GM12891 (cell line): ENCODE data around the gene OSBPL1A.
A peak's percentile ranks its signal among the peaks of the same experiment; 100 is the strongest.
"Not testable (repeated sequence)": the region's sequence is repeated elsewhere in the genome, so short reads cannot be mapped to it uniquely, and the experiment has no call there.

Experiments
- DNase-seq: peaks from one replicate; pipeline ENCODE4 v3.0.0; 2011; ENCODE audit warnings: low spot score; ENCODE audit not compliant: insufficient read length
- FAIRE-seq: peaks from 2 replicates; lab custom pipeline; 2011; peaks lifted over from hg19 to GRCh38; lab: Jason Lieb, UNC
- PAX5 ChIP-seq: IDR thresholded peaks from 2 replicates; pipeline ENCODE4 v1.6.1; 2011; ENCODE audit warnings: low read length, moderate library complexity, mild to moderate bottlenecking; ENCODE audit not compliant: insufficient read depth, severe bottlenecking
- POLR2A ChIP-seq: IDR thresholded peaks from 2 replicates; pipeline ENCODE4 v1.6.1; 2011; ENCODE audit warnings: low read depth, low read length, control low read depth
- POLR2AphosphoS5 ChIP-seq: IDR thresholded peaks from 2 replicates; pipeline ENCODE4 v1.6.1; 2011; ENCODE audit warnings: low read depth, low read length, control low read depth
- POU2F2 ChIP-seq: IDR thresholded peaks from 2 replicates; pipeline ENCODE4 v1.6.1; 2011; ENCODE audit warnings: low read depth, mild to moderate bottlenecking, control low read depth, low read length, moderate library complexity
- SPI1 ChIP-seq: IDR thresholded peaks from 2 replicates; pipeline ENCODE4 v1.6.1; 2011; ENCODE audit warnings: low read depth, low read length, control low read depth
- TAF1 ChIP-seq: IDR thresholded peaks from 2 replicates; pipeline ENCODE4 v1.6.1; 2011; ENCODE audit warnings: low read depth, low read length, control low read depth

The OSBPL1A gene

DNA sequence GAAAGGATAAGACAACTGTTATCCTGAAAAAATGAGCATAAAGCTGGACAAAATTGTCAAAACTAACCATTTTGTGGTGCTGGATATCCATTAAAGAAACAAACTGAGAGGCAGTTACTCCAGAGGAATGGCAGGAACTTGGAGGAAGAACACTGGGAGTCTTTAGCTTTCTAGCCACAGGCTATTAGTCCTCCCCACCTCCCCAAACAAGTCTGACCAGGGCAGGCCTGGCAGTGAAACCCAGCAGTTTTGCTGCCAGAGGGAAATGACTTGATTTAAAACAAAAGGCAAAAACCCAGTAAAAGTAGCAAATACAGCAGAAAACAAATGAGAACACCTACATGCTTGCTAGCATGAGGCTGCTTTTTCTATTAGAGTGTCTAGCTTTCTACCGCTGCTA is 34.9 kb downstream of the OSBPL1A start:
- DNase-seq (no peak), FAIRE-seq (no peak)
- TF ChIP-seq POU2F2: no peak
- TF ChIP-seq PAX5: no peak
- TF ChIP-seq POLR2A: no peak
- no peak for TF ChIP-seq POLR2AphosphoS5
- TF ChIP-seq TAF1: no peak

DNA sequence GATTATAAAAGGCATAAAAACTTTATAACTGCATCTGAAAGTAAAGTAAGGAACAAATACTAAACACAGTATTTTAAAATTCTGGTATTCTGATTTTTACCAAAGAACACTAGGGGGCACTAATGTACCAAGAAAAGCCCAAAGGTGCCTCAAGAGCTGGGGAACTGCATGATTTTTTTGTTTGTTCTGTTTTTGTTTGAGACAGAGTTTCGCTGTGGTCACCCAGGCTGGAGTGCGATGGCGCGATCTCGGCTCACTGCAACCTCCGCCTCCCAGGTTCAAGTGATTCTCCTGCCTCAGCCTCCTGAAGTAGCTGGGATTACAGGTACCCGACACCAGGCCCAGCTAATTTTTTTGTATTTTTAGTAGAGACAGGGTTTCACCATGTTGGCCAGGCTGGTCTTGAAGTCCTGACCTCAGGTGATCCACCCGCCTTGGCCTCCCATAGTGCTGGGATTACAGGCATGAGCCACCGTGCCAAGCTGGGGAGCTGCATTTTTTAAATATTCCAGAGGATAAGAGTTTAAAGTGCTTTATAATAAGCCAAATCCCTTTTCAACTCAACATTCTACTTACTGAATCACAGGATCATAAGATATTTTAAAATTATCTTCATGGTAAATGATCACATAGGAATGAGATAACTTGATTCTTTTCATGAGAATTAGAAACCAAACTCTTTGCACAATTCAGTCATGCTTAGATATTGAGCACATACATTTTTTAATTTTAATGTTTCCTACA is 37.7 kb downstream of the OSBPL1A start:
- FAIRE-seq: not testable (repeated sequence)
- DNase-seq: peak; percentile 7

DNA sequence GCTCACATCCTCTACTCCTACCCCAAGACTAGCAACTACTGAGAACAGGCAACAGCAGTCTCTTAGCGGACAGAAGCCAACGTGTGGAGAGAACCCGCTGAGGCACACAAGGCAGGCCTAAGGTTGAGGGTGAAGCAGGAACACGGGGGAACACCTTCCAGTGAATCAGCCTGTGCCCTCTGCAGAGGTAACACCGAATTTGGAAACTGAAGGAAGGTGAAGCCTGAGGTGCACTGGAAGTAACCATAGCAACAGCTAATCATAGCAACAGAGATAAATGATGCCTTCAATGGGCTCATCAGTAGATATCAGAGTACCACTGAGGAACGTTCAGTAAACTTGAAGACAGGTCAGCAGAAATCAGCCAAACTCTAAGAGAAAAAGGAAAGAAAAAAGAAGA is 43.3 kb downstream of the OSBPL1A start:
- TF ChIP-seq TAF1 (no peak), PAX5 (no peak), POU2F2 (no peak), SPI1 (no peak)
- DNase-seq (no peak), FAIRE-seq (no peak)

DNA sequence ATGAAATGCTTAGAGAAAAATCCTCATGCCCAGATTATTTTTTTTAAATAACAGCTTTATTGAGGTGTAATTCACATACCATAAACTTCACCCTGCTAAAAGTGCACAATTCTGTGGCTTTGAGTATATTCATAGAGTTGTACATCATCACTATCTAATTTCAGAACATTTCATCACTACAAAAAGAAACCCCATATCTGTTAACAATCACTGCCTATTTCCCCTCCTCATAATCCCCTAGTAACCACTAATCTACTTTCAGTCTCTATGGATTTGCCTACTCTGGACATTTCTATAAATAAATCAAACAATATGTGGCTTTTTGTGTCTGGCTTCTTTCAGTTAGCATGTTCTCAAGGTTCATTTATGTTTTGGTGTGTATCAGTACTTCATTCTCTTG is 51.4 kb downstream of the OSBPL1A start:
- TF ChIP-seq SPI1 (no peak), TAF1 (no peak), POLR2A (no peak), POLR2AphosphoS5 (no peak), POU2F2 (no peak), PAX5 (no peak)
- FAIRE-seq: no peak

DNA sequence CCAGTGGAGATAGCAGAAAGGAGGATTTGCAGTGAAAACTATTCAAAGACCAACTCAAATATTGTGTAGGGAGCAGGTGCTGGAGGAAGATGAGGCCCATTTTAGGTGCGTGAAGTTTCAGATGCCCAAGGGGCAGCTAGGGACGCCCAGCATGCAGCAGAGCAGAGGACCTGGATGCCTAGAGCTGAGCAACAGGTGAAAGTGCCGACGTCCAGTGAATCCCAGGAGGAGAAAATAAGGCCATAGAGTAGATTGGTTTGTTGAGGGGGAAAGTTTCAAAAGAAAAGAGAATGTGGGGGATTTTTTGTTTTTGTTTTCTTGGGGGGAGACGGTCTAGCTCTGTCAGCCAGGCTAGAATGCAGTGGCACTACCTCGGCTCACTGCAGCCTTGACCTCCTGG is 53.1 kb downstream of the OSBPL1A start:
- FAIRE-seq: no peak

More for the DNA sequence above, 51.4 kb downstream of the OSBPL1A start:
- no peak for DNase-seq

DNA sequence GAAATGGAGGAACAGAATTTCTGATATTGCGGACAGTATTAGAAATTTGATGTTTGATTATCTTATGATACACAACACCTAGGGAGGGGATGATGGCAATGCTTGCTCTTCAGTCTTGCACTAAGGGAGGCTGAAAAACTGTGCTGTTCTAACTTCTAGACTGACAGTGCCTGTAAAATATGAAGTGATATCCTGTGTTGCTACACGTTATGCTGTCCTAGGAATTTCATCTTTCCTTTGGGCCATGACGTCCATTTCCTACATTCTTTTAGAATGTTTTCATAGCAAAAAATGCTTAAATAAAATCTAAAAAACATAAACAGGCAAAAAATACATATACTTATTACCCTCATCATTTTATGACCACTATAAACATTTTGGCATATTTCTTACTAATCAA is 55.3 kb downstream of the OSBPL1A start:
- TF ChIP-seq POU2F2 (no peak), POLR2A (no peak), PAX5 (no peak), POLR2AphosphoS5 (no peak)
- FAIRE-seq (no peak), DNase-seq (no peak)

More for the DNA sequence above, 53.1 kb downstream of the OSBPL1A start:
- no peak for DNase-seq
- no peak for TF ChIP-seq POLR2A
- TF ChIP-seq POLR2AphosphoS5: no peak
- no peak for TF ChIP-seq POU2F2
- no peak for TF ChIP-seq PAX5

DNA sequence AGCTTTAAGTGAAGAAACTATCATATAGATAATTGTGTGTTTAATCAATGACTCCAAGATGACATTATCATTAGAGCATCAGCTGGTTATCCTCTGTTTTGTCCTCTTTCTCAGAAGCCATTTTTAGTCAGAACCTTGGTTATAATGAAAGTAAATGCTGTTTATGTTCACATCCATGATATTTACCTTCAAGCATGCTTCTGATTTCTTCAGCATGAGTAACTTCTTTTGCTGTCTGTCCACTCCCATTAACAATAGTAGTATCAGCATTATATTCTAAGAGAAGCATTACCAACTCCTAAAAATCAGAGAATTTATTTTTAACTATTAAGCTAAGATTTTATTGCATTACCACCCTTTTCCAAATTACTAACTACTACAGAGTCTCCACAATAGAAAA is 56.3 kb downstream of the OSBPL1A start:
- TF ChIP-seq POLR2A (no peak), TAF1 (no peak), POLR2AphosphoS5 (no peak), POU2F2 (no peak), PAX5 (no peak), SPI1 (no peak)
- DNase-seq (no peak), FAIRE-seq (no peak)

DNA sequence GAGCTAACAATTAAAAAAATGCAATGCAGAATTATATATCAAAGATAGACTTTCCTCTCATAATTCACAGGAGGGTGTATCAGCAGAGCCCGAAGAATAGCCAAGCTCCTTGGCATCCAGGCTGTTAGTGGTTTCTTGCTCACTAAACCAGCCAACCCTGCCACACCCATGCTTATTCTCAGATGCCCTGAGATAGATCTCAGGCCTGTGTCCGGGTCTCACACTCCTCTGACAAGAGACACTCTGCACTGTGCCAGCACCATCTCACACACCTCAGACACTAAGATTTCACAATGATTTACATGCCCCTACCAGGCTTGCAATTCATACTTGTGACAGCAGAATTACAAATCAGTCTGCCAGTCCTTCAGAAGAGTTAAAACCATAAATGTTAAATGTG is 64.5 kb downstream of the OSBPL1A start:
- DNase-seq (no peak), FAIRE-seq (no peak)
- no peak for TF ChIP-seq POU2F2
- no peak for TF ChIP-seq SPI1
- TF ChIP-seq PAX5: no peak
- TF ChIP-seq POLR2AphosphoS5: no peak
- TF ChIP-seq POLR2A: no peak
- no peak for TF ChIP-seq TAF1

DNA sequence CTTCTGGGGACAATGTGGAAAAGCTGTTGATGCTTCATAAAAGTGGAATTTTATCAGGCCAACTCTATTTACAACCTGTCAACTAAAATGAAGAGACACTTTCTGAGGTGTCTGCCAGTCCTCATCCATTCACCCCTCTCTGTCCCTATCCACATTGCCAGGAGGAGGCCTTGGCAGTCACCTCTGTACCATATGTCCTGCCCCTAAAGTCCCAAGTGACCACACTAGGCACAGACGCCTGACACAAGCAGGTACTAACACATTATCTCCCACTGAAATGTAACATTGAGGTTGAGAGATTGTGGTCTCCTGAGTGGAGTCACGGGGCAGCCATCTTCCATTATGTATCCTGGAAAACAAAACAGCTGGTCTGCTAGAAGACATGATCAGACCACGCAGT is 71.4 kb downstream of the OSBPL1A start:
- DNase-seq: no peak
- no peak for TF ChIP-seq POLR2AphosphoS5
- TF ChIP-seq POU2F2: no peak
- TF ChIP-seq SPI1: no peak
- no peak for TF ChIP-seq PAX5
- no peak for TF ChIP-seq TAF1
- TF ChIP-seq POLR2A: no peak
- FAIRE-seq: no peak

DNA sequence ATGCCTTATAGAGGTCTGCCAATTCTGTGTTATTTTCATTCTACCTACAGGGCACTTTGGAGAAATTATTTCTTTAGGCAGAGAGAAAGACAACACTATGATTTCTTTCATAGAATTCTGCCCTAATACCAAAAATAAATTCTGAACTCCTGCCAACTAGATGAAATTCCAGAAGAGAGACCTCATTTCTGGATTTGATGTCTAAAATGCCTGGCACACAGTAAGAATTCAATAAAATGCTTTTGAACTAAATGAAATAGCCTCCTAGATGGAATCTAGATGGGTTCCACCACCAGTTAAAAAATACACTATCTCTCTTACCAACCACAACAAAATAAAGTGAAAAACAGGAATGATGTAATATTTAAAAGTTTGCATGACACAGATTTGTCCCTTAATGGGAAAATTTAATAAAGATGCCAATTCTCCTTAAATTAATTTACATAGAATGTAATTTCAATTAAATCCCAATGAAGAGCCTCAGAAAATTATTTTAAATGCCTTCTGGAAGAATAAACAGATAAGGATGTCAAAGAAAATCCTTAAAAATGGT is 75.0 kb downstream of the OSBPL1A start:
- DNase-seq (no peak), FAIRE-seq (no peak)
- no peak for TF ChIP-seq POU2F2
- TF ChIP-seq POLR2AphosphoS5: no peak
- no peak for TF ChIP-seq SPI1
- no peak for TF ChIP-seq TAF1
- no peak for TF ChIP-seq PAX5
- no peak for TF ChIP-seq POLR2A
